ENCODE measurements around the gene ZP4.

ZP4 gene, protein sequence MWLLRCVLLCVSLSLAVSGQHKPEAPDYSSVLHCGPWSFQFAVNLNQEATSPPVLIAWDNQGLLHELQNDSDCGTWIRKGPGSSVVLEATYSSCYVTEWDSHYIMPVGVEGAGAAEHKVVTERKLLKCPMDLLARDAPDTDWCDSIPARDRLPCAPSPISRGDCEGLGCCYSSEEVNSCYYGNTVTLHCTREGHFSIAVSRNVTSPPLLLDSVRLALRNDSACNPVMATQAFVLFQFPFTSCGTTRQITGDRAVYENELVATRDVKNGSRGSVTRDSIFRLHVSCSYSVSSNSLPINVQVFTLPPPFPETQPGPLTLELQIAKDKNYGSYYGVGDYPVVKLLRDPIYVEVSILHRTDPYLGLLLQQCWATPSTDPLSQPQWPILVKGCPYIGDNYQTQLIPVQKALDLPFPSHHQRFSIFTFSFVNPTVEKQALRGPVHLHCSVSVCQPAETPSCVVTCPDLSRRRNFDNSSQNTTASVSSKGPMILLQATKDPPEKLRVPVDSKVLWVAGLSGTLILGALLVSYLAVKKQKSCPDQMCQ

DNA sequence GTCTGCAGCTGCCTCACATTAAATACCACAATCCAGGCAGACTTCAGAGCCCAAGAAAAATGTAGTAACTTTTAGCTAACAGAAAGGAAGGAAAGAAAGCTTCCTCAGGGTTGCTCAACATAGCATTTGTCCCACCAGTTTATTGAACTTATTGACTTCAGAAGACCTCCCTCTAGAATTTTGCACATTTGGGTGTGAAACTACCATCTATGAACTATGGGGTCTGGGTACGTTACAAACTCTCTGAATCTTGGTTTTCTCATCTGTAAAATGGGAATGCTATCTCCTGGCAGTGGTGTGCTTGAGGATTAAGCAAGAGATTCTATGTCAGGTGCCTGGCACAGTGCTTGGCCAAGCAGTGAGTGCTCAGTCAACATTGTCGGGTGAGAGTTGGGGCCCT is at the start of gene ZP4:
Gene ZP4, minus strand, starts transcription at position 101 of the 400 bp plus-strand sequence. CDS start 287 bp downstream, outside the sequence.
- DNase-seq = no peak

DNA sequence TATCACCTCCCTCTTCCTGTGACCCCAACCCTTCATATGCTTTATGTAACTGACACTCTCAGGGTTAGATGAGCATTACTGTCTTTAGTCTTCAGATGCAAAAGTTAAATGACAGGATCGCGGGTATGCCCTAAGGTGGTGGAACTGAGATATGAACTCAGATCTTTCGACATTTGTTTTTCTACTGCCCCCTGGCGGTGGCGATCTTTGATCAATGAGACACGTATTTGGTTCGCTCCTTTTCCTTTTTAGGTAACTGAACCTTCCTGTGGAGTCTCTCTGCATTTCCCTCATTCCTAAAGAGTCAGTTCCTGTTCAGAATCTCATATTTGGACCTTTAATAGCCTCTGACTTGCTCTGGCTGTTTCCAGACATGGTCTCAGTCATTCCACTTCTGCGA is 47.8 kb upstream of the ZP4 start:
- no peak for DNase-seq

DNA sequence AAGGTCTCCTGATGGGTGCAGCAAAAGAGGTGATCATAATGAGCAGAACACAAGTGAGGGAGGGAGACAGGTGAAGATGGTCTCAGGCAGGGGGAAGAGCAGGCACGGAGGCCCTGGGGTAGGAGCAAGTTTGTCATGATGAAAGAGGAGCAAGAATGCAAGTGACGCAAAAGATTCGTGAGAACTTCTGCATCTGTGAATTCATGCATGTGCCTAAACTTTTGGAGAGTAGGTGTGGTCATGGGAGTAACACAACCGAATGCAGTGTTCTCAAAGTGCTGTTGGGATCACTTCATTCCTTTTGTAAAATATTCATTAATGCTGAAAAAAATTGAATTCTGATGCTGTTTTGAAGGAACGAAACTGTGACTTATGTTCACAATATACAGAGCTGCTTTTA is 47.3 kb upstream of the ZP4 start:
- no peak for DNase-seq

DNA sequence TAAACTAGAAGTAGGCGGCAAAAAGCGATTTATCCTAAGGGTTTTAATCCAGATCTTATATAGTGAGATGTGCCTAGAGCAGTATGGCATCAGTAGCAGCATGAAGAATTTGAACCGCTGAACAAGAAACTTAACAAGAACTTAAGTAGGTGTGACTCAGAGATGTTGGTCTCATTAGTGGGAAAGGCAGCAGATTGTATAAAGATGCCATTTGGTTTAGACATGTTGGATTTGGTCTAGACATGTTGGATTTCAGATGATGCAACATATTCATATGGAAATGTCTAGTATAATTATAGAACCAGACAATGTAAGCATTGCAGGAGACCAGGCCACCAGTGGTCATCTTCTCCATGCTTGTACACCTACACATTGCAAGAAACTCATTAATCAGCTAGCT is 42.1 kb upstream of the ZP4 start:
- DNase-seq = no peak

DNA sequence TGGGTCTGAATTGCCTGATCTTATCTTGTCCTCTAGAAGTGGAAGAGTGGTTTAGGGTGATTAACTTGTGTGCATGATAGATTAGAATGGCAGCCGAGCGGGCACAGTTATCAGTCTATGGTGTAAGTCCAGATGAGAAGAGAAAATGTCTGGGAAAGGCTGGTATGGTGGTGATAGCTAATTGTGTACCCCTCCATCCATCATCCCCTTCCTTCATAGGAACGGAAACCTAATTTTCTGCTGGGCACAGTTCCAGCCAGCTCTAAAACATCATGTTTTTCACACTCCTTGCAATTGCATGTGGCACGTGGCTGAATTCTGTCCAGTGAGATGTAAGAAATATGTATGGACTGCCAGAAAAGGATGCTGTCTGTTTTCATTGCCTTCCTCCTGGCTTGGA is 40.9 kb upstream of the ZP4 start:
- no peak for DNase-seq

DNA sequence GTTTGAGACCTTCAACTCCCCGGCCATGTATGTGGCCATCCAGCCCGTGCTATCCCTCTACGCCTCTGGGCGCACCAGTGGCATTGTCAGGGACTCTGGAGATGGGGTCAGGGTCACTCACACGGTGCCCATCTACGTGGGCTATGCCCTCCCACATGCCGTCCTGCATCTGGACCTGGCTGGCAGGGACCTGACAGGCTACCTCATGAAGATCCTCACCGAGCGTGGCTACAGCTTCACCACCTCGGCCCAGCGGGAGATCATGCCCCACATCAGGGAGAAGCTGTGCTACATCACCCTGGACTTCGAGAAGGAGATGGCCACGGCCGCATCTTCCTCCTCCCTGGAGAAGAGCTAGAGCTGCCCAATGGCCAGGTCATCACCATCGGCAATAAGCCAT is 36.5 kb upstream of the ZP4 start:
- no peak for DNase-seq

DNA sequence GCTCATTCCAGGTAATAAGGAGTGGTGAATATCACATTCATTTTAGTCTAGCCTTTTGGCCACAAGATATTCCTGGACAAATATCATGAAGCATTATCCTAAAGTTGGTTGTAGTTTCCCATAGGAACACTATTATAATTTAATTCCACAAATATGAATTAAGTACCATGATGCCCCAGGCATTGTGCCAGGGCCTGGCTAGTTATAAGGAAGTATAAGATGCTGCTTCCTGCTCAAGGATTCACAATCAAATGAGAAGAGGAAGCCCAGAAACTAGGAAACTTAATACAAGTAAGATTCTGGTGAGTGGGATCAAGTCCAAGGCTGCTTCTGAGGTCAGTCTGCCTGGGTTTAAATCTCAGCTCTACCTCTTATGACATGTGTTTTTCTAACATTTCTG is 30.6 kb upstream of the ZP4 start:
- no peak for DNase-seq

DNA sequence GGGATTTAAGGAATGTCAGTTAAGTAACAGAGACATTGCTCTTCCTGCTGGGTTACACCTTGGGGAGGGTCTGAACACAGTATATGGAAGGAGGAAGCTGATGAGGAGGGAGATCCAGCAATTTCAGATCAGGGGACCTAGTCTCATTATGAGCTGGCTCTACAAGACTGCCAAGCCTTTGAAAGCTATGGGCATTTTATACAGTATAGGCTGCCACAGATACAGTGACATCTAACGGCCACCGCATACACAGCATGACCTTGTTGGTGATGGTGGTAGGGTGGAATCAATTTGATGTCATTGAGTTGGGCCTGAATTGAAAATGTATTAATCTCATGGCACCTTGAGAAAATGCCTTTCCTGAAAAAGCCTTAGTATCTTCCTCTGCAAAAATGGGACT is 22.6 kb upstream of the ZP4 start:
- DNase-seq = no peak

DNA sequence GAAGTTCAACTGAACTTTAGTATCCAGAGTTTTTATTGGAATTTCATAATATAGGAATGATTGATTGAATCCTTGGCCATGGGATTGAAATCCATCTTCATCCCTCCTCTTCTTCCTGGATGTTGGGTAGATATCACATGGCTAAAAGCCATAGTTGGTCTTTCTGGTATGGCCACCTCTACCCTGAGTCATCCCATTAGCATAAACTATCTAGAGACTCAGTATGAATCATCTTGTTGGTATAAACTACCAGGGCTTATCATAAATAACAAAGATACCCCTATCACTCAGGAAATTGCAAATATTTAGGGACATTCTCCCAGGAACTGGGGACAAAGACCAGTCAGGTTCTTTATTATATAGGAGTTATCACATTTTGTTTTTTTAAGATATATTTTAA is 21.2 kb upstream of the ZP4 start:
- DNase-seq = no peak

DNA sequence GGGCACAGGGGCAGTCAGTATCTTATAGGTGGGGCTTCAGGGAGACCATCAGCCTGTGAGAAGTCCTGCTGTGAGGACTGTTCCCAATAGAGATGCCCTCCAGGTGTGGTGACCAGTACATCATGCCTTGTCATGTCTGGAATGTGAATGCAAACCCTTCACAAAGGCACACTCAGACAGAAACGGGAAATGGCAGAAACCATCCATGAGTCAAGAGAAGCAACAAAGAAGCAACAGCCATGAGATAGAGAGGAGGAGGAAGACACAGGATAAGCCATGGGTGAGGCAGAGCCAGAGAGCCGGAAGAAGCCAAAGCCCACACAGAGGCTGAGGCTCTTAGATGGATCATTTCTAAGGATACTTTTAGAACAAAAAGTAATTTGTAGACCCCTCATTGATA is 20.1 kb upstream of the ZP4 start:
- DNase-seq = no peak

DNA sequence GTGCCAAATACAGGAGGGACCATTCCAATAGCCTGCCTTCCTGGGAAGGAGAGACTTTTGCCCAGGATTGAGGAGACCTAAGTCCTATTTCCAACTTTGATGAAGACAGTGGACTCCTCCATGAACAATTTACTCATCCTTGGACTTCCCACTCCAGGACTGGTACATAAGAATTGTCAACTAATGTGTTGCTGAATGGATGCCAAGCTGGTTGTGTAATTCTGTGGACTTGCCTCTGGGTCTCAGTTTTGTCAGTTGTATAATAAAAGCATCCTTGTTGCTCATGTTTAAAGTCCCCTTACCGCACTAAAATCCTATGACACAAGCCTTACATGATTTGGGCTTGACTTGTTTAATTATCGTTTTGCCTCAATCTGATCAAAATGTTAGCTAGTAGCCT is 13.2 kb upstream of the ZP4 start:
- DNase-seq = no peak

DNA sequence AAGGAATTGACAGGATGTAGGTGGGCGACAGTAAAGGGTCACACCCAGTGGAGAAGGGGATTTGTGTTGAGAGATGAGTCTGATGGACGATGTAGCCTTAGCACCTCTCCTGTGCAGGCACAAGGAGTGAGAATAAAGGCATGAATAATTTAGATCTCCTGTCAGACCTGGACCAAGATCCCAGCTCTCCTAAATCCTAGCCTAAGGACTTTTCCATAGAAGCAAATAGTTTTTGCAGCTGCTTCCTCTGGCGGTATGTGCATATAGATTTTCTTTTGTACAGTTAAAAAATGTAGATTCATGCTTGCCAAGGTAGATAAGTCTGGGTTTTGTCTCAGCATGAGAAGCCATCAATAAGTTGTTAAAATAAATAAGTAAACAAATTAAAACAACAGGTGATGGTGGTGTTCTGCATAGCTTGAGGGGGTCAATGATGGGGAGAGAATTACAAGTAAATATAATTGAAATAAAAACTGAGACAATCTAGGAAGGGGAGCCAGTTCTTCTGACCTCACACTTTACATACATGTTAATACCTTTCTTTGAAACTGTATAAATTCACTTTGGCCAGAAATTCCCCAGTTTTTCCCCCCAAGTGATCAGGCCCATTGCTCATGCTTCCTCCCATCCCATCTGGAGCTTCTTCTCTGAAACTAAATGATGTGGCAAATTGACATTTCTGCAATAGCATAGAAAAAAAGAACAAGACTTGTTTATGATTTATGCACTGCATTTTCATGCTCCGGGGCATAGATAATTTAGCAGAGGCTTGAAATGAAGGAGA is 12.4 kb upstream of the ZP4 start:
- no peak for DNase-seq

DNA sequence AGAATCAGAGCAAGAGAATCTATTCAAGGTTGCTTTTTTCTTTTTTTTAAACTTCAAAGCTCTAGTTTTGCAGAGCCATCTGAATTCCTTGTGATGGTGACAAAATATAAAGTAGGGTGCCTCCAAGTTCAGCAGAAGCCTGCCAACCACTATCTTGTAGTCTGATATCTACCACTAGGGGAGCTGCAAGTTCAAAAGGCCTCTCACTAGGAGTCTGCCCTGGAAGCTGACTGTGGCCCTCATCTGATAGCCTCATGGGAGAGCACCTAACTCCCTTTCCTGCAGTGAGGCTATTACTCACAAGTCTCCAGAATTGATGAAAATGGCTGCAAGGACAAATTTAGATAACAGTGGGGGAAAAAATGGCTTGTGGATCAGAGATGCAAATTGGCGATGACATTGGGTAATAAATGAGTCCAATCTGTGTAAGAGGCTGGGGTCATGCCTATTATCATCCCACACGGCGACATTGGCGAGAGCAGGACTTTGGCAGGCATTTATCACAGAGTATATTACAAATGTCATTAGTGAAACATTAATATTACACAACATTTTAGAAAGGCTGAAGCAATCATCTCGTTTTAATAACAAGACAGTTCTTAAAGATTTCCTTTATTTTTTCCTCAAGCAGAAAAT is 10.7 kb upstream of the ZP4 start:
- no peak for DNase-seq

DNA sequence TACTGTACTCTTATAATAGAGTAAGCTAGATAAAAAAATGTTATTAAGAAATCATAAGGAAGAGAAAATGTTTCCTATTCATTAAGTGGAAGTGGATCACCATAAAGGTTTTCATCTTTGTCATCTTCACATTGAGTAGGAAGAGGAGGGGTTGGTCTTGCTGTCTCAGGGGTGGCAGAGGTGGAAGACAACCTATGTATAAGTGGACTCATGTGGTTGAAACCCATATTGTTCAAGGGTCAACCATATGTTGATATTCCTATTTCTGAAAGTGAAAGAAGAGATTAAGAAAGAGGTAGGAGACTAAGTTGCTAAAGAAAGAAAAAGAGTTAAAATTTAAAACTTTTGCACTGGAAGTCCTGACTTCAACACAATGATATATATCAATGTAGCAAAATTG is 4.9 kb upstream of the ZP4 start:
- DNase-seq = no peak

DNA sequence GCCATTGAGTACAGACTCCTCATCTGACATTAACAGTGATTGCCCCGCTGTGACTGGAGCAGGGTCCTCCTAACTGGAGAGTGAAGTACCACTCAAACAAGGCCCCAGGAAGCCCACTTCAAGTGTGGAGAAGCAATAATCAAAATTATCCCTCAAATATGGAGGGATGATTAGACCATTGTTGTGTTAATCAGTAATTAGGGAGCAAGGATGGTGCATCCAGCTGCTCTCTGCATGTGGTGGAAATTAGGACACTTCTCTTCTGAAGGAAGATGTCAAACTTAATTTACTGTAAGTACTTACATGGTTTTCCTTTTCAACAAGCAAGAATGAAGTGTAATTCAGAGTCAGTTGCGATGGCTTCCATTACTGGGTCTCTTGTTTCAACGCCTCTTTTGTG is 3.4 kb upstream of the ZP4 start:
- DNase-seq = no peak

DNA sequence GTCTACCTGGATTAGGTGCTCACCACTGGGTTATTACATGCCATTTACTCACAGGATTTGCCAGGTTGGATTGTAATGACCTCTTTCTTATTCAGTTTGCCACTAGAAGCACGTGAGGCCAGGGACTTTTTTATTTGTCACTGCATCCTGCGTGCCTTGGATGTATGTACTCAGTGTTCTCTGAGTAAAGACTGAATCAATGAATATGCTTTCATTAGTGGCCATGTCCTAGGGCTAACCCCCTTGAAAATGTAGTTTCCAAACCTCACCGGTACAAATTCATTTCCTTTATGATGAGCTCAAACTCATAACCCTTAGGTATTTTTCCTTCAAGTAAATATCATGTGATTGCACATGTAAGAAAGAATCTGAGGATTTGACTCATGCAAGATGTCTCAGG is 1.3 kb upstream of the ZP4 start:
- DNase-seq = no peak

DNA sequence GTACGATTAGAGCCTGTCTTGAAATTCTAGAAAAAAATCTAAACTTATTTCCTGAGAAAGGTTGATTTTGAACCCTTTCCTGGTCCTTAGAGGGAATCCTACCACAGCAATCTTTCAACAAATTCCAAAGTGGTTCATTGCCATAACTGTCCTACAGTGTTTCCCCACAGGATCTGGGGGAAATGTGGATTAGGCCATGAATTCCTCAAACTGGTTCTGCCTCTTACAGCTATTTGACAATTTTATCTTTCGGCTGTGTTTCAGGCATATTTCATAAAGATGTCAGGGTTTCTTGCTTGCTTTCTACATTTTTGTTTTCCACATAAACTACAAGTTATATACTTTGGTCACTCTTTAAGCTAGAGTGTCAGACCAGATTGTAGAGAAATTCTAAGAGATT is 544 bp upstream of the ZP4 start:
- no peak for DNase-seq

DNA sequence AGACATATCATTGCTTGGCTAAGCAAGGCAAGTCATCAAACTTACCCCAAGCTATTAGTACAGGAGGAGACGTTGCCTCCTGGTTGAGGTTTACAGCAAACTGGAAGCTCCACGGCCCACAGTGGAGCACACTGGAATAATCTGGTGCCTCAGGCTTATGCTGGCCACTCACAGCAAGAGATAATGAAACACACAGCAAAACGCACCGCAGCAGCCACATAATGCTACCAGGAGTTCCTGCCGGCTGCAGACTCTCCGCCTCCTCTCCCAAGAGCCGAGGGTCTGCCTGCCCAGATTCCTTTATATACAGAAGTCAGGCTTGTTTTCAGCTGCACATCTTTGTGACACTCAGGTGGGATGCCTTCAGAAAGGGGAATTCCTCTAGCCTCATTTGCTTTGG is 306 bp downstream of the ZP4 start:
- DNase-seq = no peak

DNA sequence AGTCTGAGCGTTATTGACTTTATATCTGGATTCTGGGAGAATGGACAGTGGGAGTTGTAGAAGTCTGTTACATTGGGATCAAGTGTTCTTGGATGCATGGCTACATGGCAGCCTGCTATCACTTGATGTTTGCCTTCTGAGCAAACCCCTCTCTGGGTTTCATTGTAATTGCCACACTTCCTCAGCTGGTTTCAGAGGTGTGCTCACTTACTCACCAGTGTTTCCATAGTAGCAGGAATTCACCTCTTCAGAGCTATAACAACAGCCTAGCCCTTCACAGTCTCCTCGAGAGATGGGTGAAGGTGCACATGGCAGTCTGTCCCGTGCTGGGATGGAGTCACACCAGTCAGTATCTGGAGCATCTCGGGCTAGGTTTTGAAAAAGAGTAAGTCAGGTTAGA is 2.6 kb downstream of the ZP4 start:
- DNase-seq = no peak

DNA sequence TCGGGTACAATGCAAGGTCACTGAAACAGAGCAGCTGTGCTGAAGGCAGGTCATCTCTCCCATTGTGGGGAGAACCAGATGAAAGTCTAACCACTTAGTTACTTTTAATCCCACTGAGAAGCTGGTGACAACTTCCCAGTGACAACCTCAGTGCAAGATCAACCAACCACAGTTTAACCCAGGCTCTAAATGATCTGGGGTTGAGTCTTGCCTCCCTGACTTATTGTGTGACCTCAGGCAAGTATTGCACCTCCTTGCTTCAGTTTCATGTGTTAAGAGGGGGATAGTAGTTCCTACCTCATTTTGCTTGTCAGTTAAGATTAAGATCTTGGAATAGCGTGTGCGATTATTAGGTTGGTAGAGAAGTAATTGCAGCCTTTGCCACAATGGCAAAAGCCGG is 3.2 kb downstream of the ZP4 start:
- no peak for DNase-seq

DNA sequence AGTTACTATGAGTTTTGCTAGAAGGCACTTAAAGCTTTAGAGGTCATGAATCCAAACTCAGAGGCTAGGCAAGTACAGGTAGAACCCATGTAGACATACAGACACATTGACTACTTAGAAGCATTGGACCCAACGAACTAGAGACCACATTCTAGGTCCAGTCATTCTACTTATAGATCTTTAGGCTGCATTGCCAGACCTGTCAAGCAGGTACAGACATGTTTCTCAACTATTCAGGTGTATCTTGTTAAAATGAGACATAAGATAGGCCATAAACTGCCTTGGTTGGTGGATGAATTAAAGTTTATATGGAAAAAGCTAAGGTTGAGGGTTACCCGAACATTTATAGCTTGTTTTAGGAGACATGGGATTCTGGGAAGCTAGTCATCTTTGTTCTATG is 6.5 kb downstream of the ZP4 start:
- DNase-seq = no peak

DNA sequence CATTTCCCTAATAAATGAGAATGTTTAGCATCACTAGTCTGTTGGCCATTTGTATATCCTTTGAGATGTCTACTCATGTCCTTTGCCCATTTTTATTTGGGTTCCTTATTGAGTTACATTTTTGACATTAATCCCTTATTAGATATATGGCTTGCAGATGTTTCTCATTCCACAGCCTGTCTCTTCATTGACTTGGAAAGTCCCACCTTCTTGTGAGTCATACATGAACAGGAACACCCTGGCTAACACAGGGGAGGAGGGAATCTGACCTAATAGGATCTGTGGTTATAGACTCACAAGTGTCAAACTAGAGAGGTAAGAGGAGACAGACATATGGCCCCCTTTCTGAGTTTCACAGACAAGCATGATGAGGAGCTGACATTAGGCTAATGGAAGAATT is 11.5 kb downstream of the ZP4 start:
- no peak for DNase-seq

DNA sequence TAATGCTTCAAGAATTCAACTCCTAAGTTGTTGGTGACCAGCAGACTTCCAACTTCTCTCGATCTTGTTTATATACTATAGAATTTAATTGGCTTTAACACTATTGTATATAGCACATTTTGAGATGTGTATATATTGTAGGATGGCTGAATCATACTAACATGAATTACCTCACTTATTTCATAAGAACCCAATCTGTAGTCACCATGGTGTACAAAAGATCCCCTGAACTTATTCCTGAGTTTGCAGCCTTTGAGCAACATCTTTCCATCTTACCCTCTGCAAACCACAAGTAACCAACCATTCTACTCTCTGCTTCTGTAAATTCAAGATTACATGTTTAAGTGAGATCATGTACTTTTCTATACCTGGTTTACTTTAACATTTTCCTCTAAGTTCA is 12.3 kb downstream of the ZP4 start:
- no peak for DNase-seq

DNA sequence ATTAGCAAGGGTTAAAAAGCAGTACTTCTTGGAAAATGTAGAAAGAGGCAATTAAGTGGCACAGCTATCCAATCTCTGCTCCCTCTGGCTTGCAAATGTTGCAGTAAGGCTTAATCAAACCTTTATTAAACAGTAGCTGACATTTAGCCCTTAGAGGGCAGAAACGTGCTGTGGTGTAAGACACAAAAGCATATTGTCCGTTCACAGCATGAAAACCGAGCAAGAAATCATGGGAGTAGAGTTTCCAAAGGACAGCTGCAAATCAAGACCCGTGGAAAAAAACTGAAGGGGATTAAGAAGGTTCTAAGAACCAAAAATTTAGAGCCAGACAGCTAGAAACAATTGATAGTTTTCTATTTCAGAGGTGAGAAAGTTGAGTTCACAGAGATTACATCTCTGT is 13.1 kb downstream of the ZP4 start:
- no peak for DNase-seq
